GM13976 (cell line): ENCODE measurements around the gene FKTN.

Experiments
- DNase-seq: peaks from one replicate; pipeline ENCODE4 v3.0.0; 2012; ENCODE audit warnings: low spot score
- in situ Hi-C: fragments of 300-500 bp; cut with MboI; formaldehyde crosslinking; loops from one replicate; pipeline ENCODE4 v1.12.0; 2022; ENCODE audit warnings: low sequenced_read_pairs, mixed read lengths, inconsistent platforms; ENCODE audit not compliant: unreplicated experiment
- TF ChIP-seq, protein P1 (sequence below): IDR thresholded peaks from 2 replicates; pipeline ENCODE4 v1.5.1; 2012; ENCODE audit warnings: borderline replicate concordance, mild to moderate bottlenecking; ENCODE audit not compliant: insufficient read depth; ENCODE audit errors: extremely low read depth, missing control alignments, control extremely low read depth

Gene FKTN

DNA sequence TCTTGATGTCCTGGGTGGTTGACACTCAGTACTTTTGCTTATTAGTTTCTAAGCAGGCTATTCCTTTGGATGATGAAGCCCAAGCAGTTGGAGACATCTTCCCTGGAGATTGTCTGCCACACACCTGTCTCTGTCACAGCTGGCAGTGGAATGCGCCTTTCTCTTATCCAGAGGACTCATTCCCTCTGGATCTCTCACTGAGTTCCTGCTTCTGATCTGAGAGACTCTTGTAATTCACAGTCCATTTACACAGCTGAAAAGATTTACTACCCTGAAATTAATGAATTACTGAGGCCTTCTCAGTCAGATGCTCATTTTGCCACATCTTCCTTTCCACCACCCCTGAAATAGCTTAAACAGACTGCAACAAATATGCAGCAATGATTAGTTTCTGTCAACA, 120.2 kb downstream of the FKTN start:
- TF ChIP-seq, protein P1, sequence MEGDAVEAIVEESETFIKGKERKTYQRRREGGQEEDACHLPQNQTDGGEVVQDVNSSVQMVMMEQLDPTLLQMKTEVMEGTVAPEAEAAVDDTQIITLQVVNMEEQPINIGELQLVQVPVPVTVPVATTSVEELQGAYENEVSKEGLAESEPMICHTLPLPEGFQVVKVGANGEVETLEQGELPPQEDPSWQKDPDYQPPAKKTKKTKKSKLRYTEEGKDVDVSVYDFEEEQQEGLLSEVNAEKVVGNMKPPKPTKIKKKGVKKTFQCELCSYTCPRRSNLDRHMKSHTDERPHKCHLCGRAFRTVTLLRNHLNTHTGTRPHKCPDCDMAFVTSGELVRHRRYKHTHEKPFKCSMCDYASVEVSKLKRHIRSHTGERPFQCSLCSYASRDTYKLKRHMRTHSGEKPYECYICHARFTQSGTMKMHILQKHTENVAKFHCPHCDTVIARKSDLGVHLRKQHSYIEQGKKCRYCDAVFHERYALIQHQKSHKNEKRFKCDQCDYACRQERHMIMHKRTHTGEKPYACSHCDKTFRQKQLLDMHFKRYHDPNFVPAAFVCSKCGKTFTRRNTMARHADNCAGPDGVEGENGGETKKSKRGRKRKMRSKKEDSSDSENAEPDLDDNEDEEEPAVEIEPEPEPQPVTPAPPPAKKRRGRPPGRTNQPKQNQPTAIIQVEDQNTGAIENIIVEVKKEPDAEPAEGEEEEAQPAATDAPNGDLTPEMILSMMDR = no peak
- in situ Hi-C loops = no loop called here
- DNase-seq = no peak

DNA sequence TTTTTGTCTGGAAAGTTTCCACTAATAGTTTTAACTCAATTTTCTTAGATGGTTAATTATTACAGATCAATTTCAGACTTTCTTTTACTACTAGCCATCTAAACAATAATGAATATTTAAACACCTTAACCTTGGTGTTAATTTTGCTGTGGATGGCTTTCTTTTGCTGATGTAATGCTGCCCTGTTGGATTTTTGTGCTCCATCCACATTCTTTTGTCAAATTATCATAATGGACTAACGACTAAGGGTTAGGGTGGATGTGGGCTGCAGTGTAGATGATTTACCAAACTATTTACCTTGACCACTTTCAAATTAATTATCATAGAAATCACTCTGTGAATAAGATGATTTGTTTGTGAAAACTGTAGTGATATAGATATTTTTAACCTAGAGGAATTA, 120.8 kb downstream of the FKTN start:
- TF ChIP-seq, protein P1 = no peak
- no peak for DNase-seq
- in situ Hi-C loops = no loop called here

DNA sequence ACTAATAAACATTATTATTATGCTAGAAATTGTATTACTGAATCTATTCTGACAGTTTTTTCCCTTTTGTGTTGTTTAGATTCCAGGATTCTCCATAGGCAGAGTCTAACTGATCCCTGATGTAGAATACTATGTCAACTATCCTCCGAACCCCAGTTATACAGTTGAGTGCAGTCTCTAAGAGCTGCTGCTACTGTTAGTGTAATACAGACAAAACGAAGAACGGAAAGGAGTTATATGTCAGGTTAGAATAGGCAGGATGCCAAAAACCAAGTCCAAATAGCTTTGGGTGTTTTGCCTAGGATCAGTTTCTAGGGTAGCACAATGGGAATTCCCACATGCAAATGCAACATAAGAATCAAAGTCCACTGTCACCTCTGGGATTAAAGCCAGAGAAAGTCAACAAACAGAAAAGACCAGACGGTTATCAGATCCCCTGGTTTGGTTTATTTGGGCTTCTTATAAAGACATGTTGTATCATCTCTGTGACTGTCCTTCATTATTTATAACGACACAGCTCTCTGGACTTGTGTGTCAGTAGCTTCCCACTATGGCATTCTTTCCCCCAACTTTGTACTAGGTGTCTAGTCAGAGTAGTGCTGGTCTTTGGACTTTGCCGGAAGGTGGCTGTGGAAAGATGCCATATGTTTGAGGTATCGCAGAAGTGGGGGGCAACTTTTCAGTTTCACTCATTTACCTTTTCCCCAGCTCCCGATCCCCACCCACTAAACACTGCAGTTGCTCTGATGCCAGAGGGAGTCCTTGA, 121.5 kb downstream of the FKTN start:
- TF ChIP-seq, protein P1 = no peak
- DNase-seq = no peak
- in situ Hi-C loops = no loop called here

DNA sequence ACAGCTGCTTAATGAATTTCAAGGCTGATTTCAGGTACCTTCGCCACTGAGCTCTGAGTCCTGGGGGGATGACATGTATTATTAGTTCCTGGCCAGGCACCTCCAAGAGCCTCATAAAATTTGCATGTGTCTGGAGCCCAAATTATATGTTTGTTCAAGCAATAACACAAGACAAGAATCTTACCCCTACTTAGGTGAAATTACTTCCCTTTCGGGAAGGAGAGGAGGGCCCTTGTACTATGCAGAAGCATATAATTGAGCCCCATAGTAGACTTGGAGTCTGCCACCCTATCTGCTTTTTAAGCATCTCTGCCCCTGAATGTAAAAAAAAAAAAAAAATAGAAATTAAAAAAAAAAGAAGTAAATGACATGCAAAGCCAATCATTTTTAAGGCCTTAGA, 123.4 kb downstream of the FKTN start:
- in situ Hi-C loops = no loop called here
- TF ChIP-seq, protein P1 = no peak

DNA sequence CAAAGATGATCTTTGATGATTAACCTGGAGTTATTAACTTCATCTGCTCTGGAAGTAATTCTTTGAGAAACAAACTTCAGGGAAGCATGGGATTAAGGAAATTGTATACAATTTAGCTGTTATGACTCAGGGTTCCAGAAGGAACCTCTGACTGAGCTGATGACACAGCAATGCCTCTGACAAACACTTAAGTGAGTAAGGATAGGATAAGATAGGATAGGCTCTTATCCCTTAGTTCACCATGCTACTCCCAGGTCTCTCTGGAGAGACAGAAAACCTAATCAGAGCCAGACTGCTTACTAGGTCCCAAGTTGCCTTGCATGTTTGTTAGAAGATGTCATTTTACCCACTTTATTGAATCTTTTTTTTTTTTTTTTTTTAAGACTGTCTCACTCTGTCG, 123.8 kb downstream of the FKTN start:
- no peak for DNase-seq
- in situ Hi-C loops = no loop called here
- TF ChIP-seq, protein P1 = no peak

More for the DNA sequence above, 123.4 kb downstream of the FKTN start:
- DNase-seq = no peak

DNA sequence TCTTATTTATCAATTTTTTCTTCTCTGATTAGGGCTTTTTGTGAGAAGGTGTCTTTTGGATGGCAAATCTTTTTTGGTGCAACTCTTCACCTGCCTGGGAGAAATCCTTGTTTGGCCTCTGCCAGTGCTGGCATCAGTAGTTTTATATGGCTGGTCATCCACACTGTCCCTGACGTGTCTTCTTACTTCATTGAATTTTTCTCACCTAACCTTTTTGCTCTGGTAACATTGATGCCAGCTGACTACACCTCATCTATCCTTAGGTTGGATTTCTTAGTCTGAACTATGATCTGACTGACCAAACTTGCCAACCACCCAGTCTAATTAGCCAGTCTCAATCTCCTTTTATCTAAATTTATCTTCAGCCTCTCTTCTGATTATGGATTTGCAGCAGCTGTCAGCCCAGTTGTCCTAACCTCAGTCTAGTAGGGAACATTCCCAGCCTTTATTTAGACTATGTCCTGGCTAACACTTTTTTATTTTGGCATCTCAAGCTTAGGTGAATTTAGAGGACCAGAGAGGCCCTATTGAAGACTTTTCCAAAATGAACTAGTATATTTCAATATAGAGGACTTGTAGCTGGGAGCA, 125.9 kb downstream of the FKTN start:
- TF ChIP-seq, protein P1 = no peak
- no peak for DNase-seq
- in situ Hi-C loops = no loop called here
